DND-41 (cell line): ENCODE results near the gene LCE2C.

Source experiments
- EZH2 ChIP-seq: IDR thresholded peaks from 3 replicates; pipeline ENCODE4 v1.6.1; 2012; ENCODE audit warnings: borderline replicate concordance, low read depth, mild to moderate bottlenecking, moderate library complexity, low read length, inconsistent platforms; ENCODE audit not compliant: severe bottlenecking
- TF ChIP-seq, protein P1 (sequence below): IDR thresholded peaks from 2 replicates; pipeline ENCODE4 v1.5.1; 2012; ENCODE audit warnings: borderline replicate concordance, low read length, moderate library complexity, mild to moderate bottlenecking; ENCODE audit not compliant: poor library complexity, severe bottlenecking; ENCODE audit errors: extremely low read depth

DNA sequence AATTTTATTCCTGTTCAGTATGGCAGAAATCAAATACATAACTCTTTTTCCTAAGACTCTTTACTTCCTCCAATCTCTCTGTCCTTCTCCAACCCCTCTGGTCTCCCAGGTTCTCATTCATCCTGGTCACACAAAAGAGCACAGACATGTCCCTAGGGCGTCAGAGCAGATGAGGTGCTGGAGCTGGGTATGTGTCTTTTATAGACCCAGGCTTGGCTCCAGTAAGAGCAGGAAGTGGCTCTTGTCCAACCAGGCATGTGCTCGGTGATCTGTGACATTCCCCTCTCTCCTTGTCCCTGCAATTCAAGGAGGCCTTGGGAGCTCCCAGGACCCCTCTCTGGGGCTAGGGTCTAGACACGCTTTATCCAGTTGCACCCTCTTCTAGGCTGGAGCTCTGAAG, 29.9 kb upstream of the LCE2C start:
- TF ChIP-seq, protein P1, sequence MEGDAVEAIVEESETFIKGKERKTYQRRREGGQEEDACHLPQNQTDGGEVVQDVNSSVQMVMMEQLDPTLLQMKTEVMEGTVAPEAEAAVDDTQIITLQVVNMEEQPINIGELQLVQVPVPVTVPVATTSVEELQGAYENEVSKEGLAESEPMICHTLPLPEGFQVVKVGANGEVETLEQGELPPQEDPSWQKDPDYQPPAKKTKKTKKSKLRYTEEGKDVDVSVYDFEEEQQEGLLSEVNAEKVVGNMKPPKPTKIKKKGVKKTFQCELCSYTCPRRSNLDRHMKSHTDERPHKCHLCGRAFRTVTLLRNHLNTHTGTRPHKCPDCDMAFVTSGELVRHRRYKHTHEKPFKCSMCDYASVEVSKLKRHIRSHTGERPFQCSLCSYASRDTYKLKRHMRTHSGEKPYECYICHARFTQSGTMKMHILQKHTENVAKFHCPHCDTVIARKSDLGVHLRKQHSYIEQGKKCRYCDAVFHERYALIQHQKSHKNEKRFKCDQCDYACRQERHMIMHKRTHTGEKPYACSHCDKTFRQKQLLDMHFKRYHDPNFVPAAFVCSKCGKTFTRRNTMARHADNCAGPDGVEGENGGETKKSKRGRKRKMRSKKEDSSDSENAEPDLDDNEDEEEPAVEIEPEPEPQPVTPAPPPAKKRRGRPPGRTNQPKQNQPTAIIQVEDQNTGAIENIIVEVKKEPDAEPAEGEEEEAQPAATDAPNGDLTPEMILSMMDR: no peak
- no peak for TF ChIP-seq EZH2
